Kidney (tissue), 14 donors: ENCODE results near the gene BMP8B. TPM values are rescaled to one million over a fixed set of nuclear protein-coding genes. Genes with fewer than 3 reads are reported as not detected.

ENCODE experiments used
- DNase-seq, 5 donors: peaks; one replicate each; pipeline ENCODE4 v3.0.0-alpha.2; 2013 to 2020
- FAIRE-seq: peaks from 2 replicates; lab custom pipeline; 2012; peaks lifted over from hg19 to GRCh38; lab: Jason Lieb, UNC
- H3K27ac ChIP-seq, 2 donors: one replicate each; pipeline ENCODE4 v1.7.0; 2013; ENCODE audit warnings: low read depth in 2 of 2, low read length in 2 of 2, inconsistent platforms in 1 of 2
- H3K27me3 ChIP-seq: one replicate; pipeline ENCODE4 v1.7.1; 2013; ENCODE audit warnings: low read length, inconsistent platforms; ENCODE audit not compliant: control insufficient read depth, insufficient read depth
- H3K36me3 ChIP-seq, 3 donors: one replicate each; pipeline versions ENCODE4 v1.7.0 to v1.7.1; 2013; ENCODE audit warnings: low read length in 3 of 3, control low read depth in 1 of 3, inconsistent platforms in 1 of 3; ENCODE audit not compliant: insufficient read depth in 3 of 3, control insufficient read depth in 2 of 3
- H3K4me1 ChIP-seq, 3 donors: one replicate each; pipeline versions ENCODE4 v1.7.0 to v1.7.1; 2013; ENCODE audit warnings: low read length in 3 of 3, inconsistent platforms in 1 of 3, low read depth in 1 of 3; ENCODE audit not compliant: control insufficient read depth in 2 of 3, insufficient read depth in 2 of 3
- H3K4me3 ChIP-seq, 3 donors: one replicate each; pipeline versions ENCODE4 v1.7.0 to v1.8.1; 2013; ENCODE audit warnings: low read length in 3 of 3, control low read depth in 1 of 3, inconsistent platforms in 1 of 3
- H3K9ac ChIP-seq, 3 donors: one replicate each; pipeline versions ENCODE4 v1.7.0 to v1.7.1; 2013; ENCODE audit warnings: low read length in 3 of 3, control low read depth in 1 of 3, inconsistent platforms in 1 of 3
- H3K9me3 ChIP-seq, 3 donors: one replicate each; pipeline versions ENCODE4 v1.7.0 to v1.7.1; 2013; ENCODE audit warnings: low read length in 3 of 3, control low read depth in 1 of 3, inconsistent platforms in 1 of 3; ENCODE audit not compliant: control insufficient read depth in 2 of 3, insufficient read depth in 1 of 3
- CTCF ChIP-seq: IDR thresholded peaks from 3 replicates; pipeline ENCODE4 v1.5.1; 2012; ENCODE audit warnings: mild to moderate bottlenecking, moderate library complexity, borderline replicate concordance; ENCODE audit not compliant: insufficient read depth; ENCODE audit errors: extremely low read depth
- intact Hi-C: fragments of 100-400 bp; cut with DNase I; formaldehyde crosslinking; loops from one replicate; pipeline ENCODE4 v1.11.1; 2022
- polyA plus RNA-seq: library from polyadenylated mRNA; stranded (reverse); fragments of 350-450 nt; fragmentation: Illumina TruSeq; extraction: RNeasy Lipid Tissue Mini Kit (QIAGEN cat#74804); gene quantifications from one replicate; pipeline ENCODE4 v1.2.3, GENCODE V29; 2014; ENCODE audit warnings: low read depth, low replicate concordance; ENCODE audit not compliant: insufficient read depth
- total RNA-seq: library from RNA; stranded (reverse); fragmentation: NEBNext Ultra II Directional; extraction: Animal tissue kit (Norgen Biotek cat#: 25700); gene quantifications from one replicate; pipeline ENCODE4 v1.2.1, GENCODE V29; 2021
- donor health status: control.
- donor health status: control.
- donor health status: control.
- donor health status: control.
- donor health status: control.
- donor health status: DM: yes; HTN: yes; CAD: no.
- donor health status: Normal renal cell carcinoma (clear cell type).

The BMP8B gene
- total and polyA plus RNA-seq, 2 donors from 2014 or later: 0.34 to 4.9 TPM

- Histone ChIP-seq H3K9ac (no peak overlapping the region), H3K36me3 (no peaks in the 10 kb centered on the region), H3K4me1 (no peaks in the 10 kb centered on the region), H3K27ac (no peak overlapping the region), H3K27me3 (peaks cover 8% of the 10 kb centered on the region), H3K4me3 (no peak overlapping the region), H3K9me3 (no peaks in the 10 kb centered on the region)
- FAIRE-seq (no peak), DNase-seq (no peak)
- no peak for TF ChIP-seq CTCF
- intact Hi-C loops: no loop called here
These were observed 75.1 kb downstream of the BMP8B start for GRCh38 chr1:39713557-39713956.

- Histone ChIP-seq H3K27me3 (peaks cover 2% of the 10 kb centered on the region), H3K4me1 (no peaks in the 10 kb centered on the region), H3K9me3 (no peaks in the 10 kb centered on the region), H3K36me3 (no peaks in the 10 kb centered on the region), H3K27ac (no peak overlapping the region), H3K9ac (no peak overlapping the region), H3K4me3 (no peak overlapping the region)
- intact Hi-C loops: no loop called here
- no peak for FAIRE-seq
- TF ChIP-seq CTCF: no peak
- no peak for DNase-seq
These were observed 76.7 kb downstream of the BMP8B start for GRCh38 chr1:39711966-39712340.

GRCh38 chr1:39711104-39711965, 77.3 kb downstream of the BMP8B start:
- peaks cover 2% of the 10 kb centered on the region for H3K27me3 ChIP-seq
- no peak for TF ChIP-seq CTCF
- H3K4me3 ChIP-seq: no peak overlapping the region
- no peak for FAIRE-seq
- no peak for DNase-seq
- H3K27ac ChIP-seq: no peak overlapping the region
- intact Hi-C loops: no loop called here
- no peak overlapping the region for H3K9ac ChIP-seq
- no peaks in the 10 kb centered on the region for H3K36me3 ChIP-seq
- H3K4me1 ChIP-seq: no peaks in the 10 kb centered on the region
- H3K9me3 ChIP-seq: no peaks in the 10 kb centered on the region

- Histone ChIP-seq H3K9me3 (no peaks in the 10 kb centered on the region), H3K9ac (no peak overlapping the region), H3K27me3 (peaks cover 2% of the 10 kb centered on the region), H3K4me1 (no peaks in the 10 kb centered on the region), H3K36me3 (no peaks in the 10 kb centered on the region), H3K27ac (no peak overlapping the region), H3K4me3 (no peak overlapping the region)
- no peak for DNase-seq
- intact Hi-C loops: no loop called here
- no peak for TF ChIP-seq CTCF
- FAIRE-seq: no peak
These were observed 81.2 kb downstream of the BMP8B start for GRCh38 chr1:39707506-39707905.
